Vagina (tissue), 2 donors: ENCODE data around the gene PTPRE. TPM values are rescaled to one million over a fixed set of nuclear protein-coding genes. Genes with fewer than 3 reads are reported as not detected.

Experiments
- DNase-seq, 2 donors: peaks; one replicate each; pipeline ENCODE4 v3.0.0-alpha.2; 2017; ENCODE audit errors: extremely low spot score in 2 of 2
- H3K27ac ChIP-seq: fragments of 200-600 bp; sonication (generic); one replicate; pipeline ENCODE4 v1.5.1; 2019
- H3K27me3 ChIP-seq: fragments of 200-600 bp; sonication (generic); one replicate; pipeline ENCODE4 v1.5.1; 2019
- H3K36me3 ChIP-seq, 2 donors: fragments of 200-600 bp; sonication (generic); one replicate each; pipeline ENCODE4 v1.5.1; 2017 to 2019
- H3K4me1 ChIP-seq: fragments of 200-600 bp; sonication (generic); one replicate; pipeline ENCODE4 v1.5.1; 2019
- H3K4me3 ChIP-seq, 2 donors: fragments of 200-600 bp; sonication (generic); 1 replicate in 1 of 2; 2 replicates in 1 of 2; pipeline ENCODE4 v1.5.1; 2016 to 2019
- H3K9me3 ChIP-seq: fragments of 200-600 bp; sonication (generic); one replicate; pipeline ENCODE4 v1.5.1; 2019
- CTCF ChIP-seq, 3 experiments: fragments of 450-650 bp in 2 of 3; fragments of 200-600 bp in 1 of 3; sonication (generic) in 1 of 3; IDR thresholded peaks; one replicate each; pipeline ENCODE4 v1.5.1; 2017 to 2019; ENCODE audit warnings: antibody characterized with exemption in 3 of 3, mild to moderate bottlenecking in 2 of 3, moderate library complexity in 2 of 3
- POLR2A ChIP-seq, 2 donors: fragments of 450-650 bp; IDR thresholded peaks; one replicate each; pipeline ENCODE4 v1.6.1; 2017; ENCODE audit warnings: antibody characterized with exemption in 2 of 2, mild to moderate bottlenecking in 2 of 2, moderate library complexity in 2 of 2
- POLR2AphosphoS5 ChIP-seq, 2 donors: sonication (generic); formaldehyde crosslinking; IDR thresholded peaks; one replicate each; pipeline ENCODE4 v1.9.0; 2017; ENCODE audit warnings: antibody characterized with exemption in 2 of 2, mild to moderate bottlenecking in 2 of 2, low read depth in 1 of 2; ENCODE audit not compliant: insufficient read depth in 1 of 2
- intact Hi-C: fragments of 100-400 bp; cut with DNase I; formaldehyde crosslinking; loops from one replicate; pipeline ENCODE4 v1.15.1; 2023
- total RNA-seq: library from RNA; depleted of rRNA; stranded (reverse); fragments of >200 nt; gene quantifications from one replicate; pipeline ENCODE4 v1.2.3, GENCODE V29; 2016

The PTPRE gene
- total RNA-seq, 1 donor from 2014 or later = 77.6 TPM

GRCh38 chr10:127935071-127935561 lies 28.2 kb downstream of the PTPRE start:
- H3K27me3 ChIP-seq = no peaks in the 10 kb centered on the region
- DNase-seq = no peak
- H3K4me1 ChIP-seq = no peaks in the 10 kb centered on the region
- no peak overlapping the region for H3K4me3 ChIP-seq
- no peaks in the 10 kb centered on the region for H3K36me3 ChIP-seq
- TF ChIP-seq POLR2AphosphoS5 (IDR thresholded peaks at IDR 0.05; ENCODE audit: insufficient read depth in 1 of 2, low read depth in 1 of 2) (no peak), POLR2A (IDR thresholded peaks at IDR 0.05) (no peak), CTCF (IDR thresholded peaks at IDR 0.05) (no peak)
- intact Hi-C loops = no loop called here
- no peak overlapping the region for H3K27ac ChIP-seq
- H3K9me3 ChIP-seq = no peaks in the 10 kb centered on the region

- no peaks in the 10 kb centered on the region for H3K36me3 ChIP-seq
- no peaks in the 10 kb centered on the region for H3K9me3 ChIP-seq
- H3K27me3 ChIP-seq = no peaks in the 10 kb centered on the region
- H3K4me1 ChIP-seq = no peaks in the 10 kb centered on the region
- DNase-seq = no peak
- no peak overlapping the region for H3K4me3 ChIP-seq
- TF ChIP-seq POLR2A (IDR thresholded peaks at IDR 0.05) = no peak
- no peak for TF ChIP-seq CTCF (IDR thresholded peaks at IDR 0.05)
- TF ChIP-seq POLR2AphosphoS5 (IDR thresholded peaks at IDR 0.05; ENCODE audit: insufficient read depth in 1 of 2, low read depth in 1 of 2) = no peak
- no peak overlapping the region for H3K27ac ChIP-seq
- intact Hi-C loops = no loop called here
Observed at GRCh38 chr10:127937069-127937468, 30.2 kb downstream of the PTPRE start.

- H3K27me3 ChIP-seq = no peaks in the 10 kb centered on the region
- H3K4me1 ChIP-seq = no peaks in the 10 kb centered on the region
- DNase-seq = no peak
- H3K9me3 ChIP-seq = no peaks in the 10 kb centered on the region
- no peak overlapping the region for H3K4me3 ChIP-seq
- TF ChIP-seq CTCF (IDR thresholded peaks at IDR 0.05) = no peak
- TF ChIP-seq POLR2AphosphoS5 (IDR thresholded peaks at IDR 0.05; ENCODE audit: insufficient read depth in 1 of 2, low read depth in 1 of 2) = no peak
- no peak for TF ChIP-seq POLR2A (IDR thresholded peaks at IDR 0.05)
- no peak overlapping the region for H3K27ac ChIP-seq
- intact Hi-C loops = no loop called here
- H3K36me3 ChIP-seq = no peaks in the 10 kb centered on the region
Observed at GRCh38 chr10:127937915-127938463, 31.1 kb downstream of the PTPRE start.

- intact Hi-C loops = no loop called here
- Histone ChIP-seq H3K36me3 (no peaks in the 10 kb centered on the region), H3K27ac (no peak overlapping the region), H3K9me3 (no peaks in the 10 kb centered on the region), H3K4me3 (no peak overlapping the region), H3K27me3 (no peaks in the 10 kb centered on the region), H3K4me1 (no peaks in the 10 kb centered on the region)
- TF ChIP-seq POLR2A (IDR thresholded peaks at IDR 0.05) (no peak), CTCF (IDR thresholded peaks at IDR 0.05) (no peak), POLR2AphosphoS5 (IDR thresholded peaks at IDR 0.05; ENCODE audit: insufficient read depth in 1 of 2, low read depth in 1 of 2) (no peak)
- DNase-seq = peak in 1 of 2 donors; percentile 95
Observed at GRCh38 chr10:127939786-127940330, 33.0 kb downstream of the PTPRE start.
